ELF-1 (cell line): ENCODE data around the gene ITM2A.

ENCODE experiments used
- DNase-seq: peaks from one replicate; pipeline ENCODE4 v3.0.0-alpha.2; 2016; ENCODE audit warnings: low read depth, low spot score

Gene ITM2A

DNA sequence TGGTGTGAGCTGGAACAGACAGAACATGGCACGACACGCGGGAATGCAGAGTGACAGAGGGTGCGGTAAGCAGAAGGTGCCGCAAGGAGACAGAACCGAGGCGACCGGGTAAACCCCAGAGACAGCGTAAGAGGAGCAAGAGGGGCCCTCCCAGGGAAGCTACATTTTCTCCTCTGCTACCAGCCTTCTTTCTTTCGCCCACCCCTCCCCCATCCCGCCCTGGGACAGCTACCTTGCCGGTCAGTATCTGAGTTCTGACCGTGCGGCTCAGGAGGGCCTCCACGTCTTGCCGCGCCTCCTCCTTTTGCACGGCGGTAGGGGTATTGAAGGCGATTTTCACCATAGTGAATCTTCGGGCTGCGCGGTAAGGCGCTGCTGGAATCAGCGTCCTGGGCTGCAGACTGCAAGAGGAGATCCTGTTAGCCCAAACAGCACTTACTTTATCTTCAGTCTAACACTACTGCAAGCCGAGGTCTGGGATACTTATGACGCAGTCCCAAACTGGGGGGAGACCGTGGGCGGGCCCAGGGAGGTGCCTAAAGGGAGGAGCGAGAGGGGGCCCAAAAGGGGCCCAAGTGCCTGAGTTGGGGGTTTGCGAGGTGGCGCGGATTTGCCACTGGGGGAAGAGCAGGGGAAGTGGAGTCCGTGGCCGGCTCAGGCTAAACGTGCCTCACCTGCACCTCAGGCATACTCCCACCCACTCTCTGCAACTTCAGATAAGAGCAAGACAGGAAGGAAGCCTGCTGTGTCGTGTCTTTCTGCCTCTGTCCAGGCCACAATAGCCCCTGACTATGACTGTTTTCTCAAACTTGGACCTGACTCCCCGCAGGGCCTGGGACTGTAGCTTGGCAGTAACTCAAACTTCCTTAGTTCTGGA, at the start of gene ITM2A:
Gene ITM2A (minus strand): TSS at position 462 of the 877 bp plus-strand sequence. CDS start 119 bp downstream, at position 343.
- peak; percentile 78 for DNase-seq

- no peak for DNase-seq
Measured at GRCh38 chrX:79415056-79415455, 47.9 kb upstream of the ITM2A start.

DNA sequence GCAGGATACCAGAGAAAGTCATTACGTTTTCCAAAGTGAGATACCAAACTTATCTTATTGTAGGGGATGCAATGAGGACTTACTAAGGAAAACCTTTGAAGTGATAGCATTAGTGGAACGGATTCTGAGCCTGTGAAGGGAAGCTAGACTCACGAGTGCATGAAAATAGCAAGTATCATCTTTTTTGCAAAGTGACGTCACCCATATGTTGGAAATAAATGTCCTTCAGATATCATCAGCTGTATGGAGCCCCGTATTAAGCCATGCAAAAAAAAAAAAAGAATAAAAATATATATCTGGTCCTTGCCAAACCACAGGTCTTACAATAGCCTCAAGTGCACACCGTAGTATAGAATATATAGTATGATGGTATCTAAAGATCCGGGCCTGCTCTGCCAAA, 46.8 kb upstream of the ITM2A start:
- no peak for DNase-seq

- peak; percentile 5 for DNase-seq
Measured at GRCh38 chrX:79412972-79413371, 45.8 kb upstream of the ITM2A start.

DNA sequence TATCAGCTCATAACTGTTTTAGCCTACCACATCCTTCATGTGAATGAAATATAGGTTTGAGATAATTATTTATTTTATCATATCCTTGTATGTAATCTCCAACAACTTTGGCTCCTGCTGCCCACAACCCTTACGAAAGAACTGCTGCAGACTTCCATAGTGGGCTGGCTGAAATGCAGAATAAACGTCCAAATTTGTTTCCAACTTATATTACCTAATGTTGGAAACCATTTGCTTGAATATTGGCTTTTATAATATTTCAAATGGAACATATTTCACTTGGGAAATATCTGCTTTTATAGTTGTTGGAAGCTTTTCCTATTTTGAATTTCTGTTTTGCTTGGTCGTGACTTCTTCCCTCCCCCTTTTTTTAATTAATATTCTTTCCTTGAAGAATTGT, 45.0 kb upstream of the ITM2A start:
- no peak for DNase-seq

DNA sequence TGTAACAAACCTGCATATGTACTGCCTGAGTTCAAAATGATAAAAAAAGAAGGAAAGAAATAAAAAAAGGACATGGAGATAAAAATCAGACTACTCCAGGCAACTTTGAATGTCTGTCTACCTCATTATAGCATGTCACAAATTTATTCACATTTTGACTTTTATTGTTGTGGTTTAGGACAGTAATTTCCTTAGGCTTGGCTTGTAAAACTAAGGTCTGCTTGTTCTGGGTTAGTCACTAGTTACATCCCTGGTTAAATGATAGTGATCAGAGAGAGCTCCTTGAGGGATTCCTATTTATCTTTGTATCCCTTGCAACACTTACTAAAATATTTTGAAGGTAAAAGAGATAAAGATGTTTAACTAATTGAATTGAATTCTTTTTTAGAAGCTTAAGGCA, 42.5 kb upstream of the ITM2A start:
- DNase-seq = no peak

GRCh38 chrX:79408623-79409322, 41.6 kb upstream of the ITM2A start:
- DNase-seq = no peak

- no peak for DNase-seq
Measured at GRCh38 chrX:79400623-79401022, 33.5 kb upstream of the ITM2A start.

- DNase-seq = no peak
Measured at GRCh38 chrX:79375340-79375739, 8.2 kb upstream of the ITM2A start.

DNA sequence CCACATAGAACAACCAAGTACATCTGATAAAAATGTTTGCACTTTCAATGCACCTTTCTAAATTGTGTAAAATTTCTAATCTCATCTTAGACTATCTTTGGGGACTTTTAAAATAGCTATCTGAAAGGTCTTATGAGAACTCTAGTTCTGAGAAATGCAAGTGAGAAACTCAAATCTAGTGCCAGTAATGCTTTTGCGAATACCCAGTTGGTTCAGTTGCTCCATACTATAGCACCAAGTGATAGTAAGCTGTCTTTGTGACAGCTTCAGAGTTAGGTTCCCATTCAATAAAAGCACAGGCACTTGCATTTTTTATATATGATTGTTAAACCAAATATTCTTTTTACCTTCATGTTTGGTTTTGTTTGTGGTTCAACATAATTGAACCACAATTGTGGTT, 4.5 kb upstream of the ITM2A start:
- DNase-seq = no peak

GRCh38 chrX:79371101-79371500, 4.0 kb upstream of the ITM2A start:
- DNase-seq = no peak

- DNase-seq = no peak
Measured at GRCh38 chrX:79369871-79370270, 2.7 kb upstream of the ITM2A start.

GRCh38 chrX:79368441-79368840, 1.3 kb upstream of the ITM2A start:
- no peak for DNase-seq

DNA sequence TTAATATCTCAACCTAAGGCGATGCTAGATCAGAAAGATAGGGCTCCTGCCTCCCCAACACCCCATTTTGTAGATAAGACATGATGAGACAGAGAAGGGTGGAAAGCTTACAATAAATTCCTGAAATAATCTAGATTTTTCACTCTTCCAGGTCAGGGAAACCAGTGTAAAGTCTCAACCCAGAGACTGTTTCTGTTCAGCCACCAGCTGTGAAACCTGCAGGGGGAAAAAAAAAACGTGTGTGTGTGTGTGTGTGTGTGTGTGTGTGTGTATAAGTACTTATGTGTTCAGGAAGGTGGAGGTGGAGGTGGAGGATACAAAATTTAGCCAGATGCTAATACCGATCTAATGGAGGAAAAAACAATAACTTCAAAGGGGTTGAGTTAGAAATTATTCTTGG, 773 bp upstream of the ITM2A start:
- DNase-seq = peak; percentile 7

DNA sequence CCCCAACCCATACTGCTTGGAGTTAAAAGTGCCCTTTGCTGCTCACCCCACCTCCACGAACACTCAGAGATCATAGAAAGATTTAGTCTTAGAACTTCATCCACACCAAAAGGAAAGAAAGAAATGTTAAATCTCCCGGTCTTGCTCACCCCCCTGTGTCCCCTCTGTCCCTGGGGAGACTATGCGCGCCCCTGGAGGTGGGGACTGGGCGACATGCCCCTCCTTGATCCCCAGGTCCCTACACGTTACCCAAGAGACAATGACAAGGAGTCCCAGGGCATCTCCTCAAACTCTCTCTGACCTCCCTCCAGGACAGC, 620 bp downstream of the ITM2A start:
- DNase-seq = no peak

GRCh38 chrX:79365591-79365990, 1.5 kb downstream of the ITM2A start:
- no peak for DNase-seq

GRCh38 chrX:79364306-79364705, 2.8 kb downstream of the ITM2A start:
- DNase-seq = no peak

DNA sequence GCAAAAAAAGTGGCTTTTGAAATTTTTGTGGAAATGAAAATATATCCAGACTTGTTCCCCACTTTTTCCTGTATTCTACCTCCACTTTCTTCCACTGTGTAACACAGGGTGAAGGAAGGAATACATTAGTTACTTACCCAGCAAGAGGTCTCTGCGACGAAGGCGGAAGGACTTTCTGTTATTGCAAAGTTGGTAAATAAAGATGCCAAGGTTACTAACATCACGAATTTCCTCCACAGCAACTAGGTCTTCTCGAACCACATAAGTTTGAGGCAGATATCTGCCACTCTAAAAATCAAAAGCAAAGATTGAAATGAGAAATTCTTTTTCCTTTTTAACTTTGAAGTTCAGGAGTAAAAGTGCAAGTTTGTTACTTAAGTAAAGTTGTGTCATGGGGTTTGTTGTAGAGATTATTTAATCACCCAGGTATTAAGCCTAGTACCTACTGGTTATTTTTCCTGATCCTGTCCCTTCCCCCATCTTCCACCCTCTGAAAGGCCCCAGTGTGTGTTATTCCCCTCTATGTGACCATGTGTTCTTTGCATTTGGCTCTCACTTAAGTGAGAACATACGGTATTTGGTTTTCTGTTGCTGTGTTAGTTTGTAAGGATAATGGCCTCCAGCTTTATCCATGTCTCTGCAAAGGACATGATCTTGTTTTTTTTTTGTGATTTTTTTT, 5.8 kb downstream of the ITM2A start:
- DNase-seq = no peak

DNA sequence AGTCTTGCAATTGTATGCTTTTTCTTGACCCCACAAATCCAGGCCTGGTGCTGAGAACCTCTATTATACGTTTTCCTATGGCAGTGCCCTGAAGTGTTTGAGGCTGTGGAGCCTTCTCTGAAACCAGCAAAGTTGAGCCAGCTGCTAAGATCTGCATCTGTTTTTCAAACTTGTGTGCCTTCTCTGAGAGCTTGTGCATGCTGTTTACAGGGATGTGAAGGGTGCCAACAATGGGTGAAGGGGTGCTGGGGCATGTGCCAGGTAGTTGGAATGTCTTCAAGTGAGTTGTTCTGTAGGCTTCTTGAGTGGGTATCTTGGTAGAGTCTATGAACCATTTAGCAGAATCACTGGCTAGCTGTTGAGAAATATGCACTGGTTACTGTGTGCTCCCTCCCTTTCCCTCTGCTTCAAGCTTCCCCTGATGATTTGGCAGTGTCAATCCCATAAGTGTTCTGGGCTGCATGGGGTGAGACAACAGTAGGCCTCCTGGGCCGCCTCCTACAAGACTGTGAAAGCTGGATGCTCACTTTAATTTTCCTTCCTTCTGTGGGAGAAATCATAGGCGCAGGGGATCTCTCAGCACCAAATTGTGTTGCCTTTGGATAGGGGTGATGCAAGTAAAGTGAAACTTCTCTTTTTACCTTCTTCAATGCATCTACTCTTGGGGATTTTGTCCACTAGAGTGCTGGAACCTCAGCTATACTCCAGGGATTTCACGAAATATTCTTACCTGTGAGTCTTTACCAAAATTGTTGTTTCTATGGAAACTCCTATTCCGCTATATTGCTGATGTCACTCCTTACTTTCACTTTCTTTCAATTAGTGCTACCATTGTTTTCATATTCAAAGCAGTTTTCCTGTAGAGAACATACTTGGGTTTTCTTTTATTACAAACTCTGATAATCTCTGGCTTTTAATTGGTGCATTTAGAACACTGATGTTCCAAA, 30.0 kb downstream of the ITM2A start:
- DNase-seq = no peak

- DNase-seq = peak; percentile 15
Measured at GRCh38 chrX:79330022-79330421, 37.1 kb downstream of the ITM2A start.

DNA sequence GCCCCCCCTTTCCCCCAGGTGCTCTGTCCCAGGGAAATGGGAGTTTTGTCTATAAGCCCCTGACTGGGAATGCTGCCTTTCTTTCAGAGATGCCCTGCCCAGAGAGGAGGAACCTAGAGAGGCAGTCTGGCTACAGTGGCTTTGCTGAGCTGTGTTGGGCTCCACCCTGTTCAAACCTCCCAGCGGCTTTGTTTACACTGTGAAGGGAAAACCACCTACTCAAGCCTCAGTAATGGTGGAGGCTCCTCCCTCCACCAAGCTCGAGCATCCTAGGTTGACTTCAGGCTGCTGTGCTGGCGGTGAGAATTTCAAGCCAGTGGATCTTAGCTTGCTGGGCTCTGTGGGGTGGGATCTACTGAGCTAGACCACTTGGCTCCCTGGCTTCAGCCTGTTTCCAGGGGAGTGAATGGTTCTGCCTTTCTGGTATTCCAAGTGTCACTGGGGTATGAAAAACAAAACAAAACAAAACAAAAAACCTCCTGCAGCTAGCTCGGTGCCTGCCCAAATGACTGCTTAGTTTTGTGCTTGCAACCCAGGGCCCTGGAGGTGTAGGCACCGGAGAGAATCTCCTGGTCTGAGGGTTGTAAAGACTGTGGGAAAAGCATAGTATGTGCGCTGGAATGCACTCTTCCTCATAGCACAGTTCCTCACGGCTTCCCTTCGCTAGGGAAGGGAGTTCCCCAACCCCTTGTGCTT, 41.7 kb downstream of the ITM2A start:
- peak; percentile 77 for DNase-seq
